ENCODE measurements around the gene TMEM62.

The TMEM62 gene

DNA sequence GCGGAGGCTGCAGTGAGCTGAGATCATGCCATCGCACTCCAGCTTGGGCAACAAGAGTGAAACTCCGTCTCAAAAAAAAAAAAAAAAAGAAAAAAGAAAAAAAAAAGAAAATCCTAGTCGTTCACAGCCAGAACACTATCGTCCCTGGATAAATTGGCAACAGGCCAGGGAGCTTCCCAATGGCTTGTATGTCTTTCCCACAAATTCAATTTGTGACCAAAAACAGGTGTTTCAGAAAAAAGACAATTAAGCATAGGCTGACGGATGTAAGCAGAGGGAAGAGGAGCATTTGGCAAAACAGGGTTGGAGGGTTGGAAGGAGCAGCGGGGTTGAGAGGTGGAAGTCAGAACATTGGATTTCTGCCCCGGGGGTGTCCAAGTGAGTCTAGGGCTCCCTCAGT is 78.9 kb downstream of the TMEM62 start:
- TF ChIP-seq CTCF (IDR thresholded peaks at IDR 0.05; ENCODE audit: low read depth, low read length, poor library complexity, severe bottlenecking) = no peak
- no peak for TF ChIP-seq EZH2phosphoT487 (IDR thresholded peaks at IDR 0.05; ENCODE audit: borderline replicate concordance, low read length)
- H3K4me2 ChIP-seq (ENCODE audit: low read length) = no peak overlapping the region
- no peaks in the 10 kb centered on the region for H3K9me2 ChIP-seq (replicated peaks; ENCODE audit: control insufficient read depth, low read length)
- no peaks in the 10 kb centered on the region for H3K9me3 ChIP-seq (ENCODE audit: control insufficient read depth, insufficient read depth, low read length)
- H3K4me3 ChIP-seq (ENCODE audit: low read length) = no peak overlapping the region
- H3F3A ChIP-seq (ENCODE audit: control insufficient read depth, insufficient read depth) = no peaks in the 10 kb centered on the region
- no peak overlapping the region for H3K27ac ChIP-seq (ENCODE audit: low read depth, low read length)
- 0 out of 2 replicates have a peak, but pooled peaks cover 4% of the 10 kb centered on the region for H3K27me3 ChIP-seq (ENCODE audit: control insufficient read depth, low read length)
- H3K36me3 ChIP-seq (ENCODE audit: control insufficient read depth, low read length) = no peaks in the 10 kb centered on the region
- no peaks in the 10 kb centered on the region for H3K4me1 ChIP-seq (ENCODE audit: control insufficient read depth, low read length)
- no peaks in the 10 kb centered on the region for H4K20me1 ChIP-seq (ENCODE audit: control insufficient read depth, insufficient read depth, low read depth, low read length)
- H3K79me2 ChIP-seq (ENCODE audit: control insufficient read depth, low read length) = no peaks in the 10 kb centered on the region

GRCh38 chr15:43212951-43213350 is 79.6 kb downstream of the TMEM62 start:
- no peaks in the 10 kb centered on the region for H3K36me3 ChIP-seq (ENCODE audit: control insufficient read depth, low read length)
- no peaks in the 10 kb centered on the region for H3K9me3 ChIP-seq (ENCODE audit: control insufficient read depth, insufficient read depth, low read length)
- no peaks in the 10 kb centered on the region for H3K9me2 ChIP-seq (replicated peaks; ENCODE audit: control insufficient read depth, low read length)
- H3F3A ChIP-seq (ENCODE audit: control insufficient read depth, insufficient read depth) = no peaks in the 10 kb centered on the region
- 0 out of 2 replicates have a peak, but pooled peaks cover under 1% of the 10 kb centered on the region for H3K27me3 ChIP-seq (ENCODE audit: control insufficient read depth, low read length)
- no peak overlapping the region for H3K4me3 ChIP-seq (ENCODE audit: low read length)
- no peaks in the 10 kb centered on the region for H4K20me1 ChIP-seq (ENCODE audit: control insufficient read depth, insufficient read depth, low read depth, low read length)
- no peaks in the 10 kb centered on the region for H3K4me1 ChIP-seq (ENCODE audit: control insufficient read depth, low read length)
- H3K27ac ChIP-seq (ENCODE audit: low read depth, low read length) = no peak overlapping the region
- H3K4me2 ChIP-seq (ENCODE audit: low read length) = no peak overlapping the region
- H3K79me2 ChIP-seq (ENCODE audit: control insufficient read depth, low read length) = no peaks in the 10 kb centered on the region
- no peak for TF ChIP-seq CTCF (IDR thresholded peaks at IDR 0.05; ENCODE audit: low read depth, low read length, poor library complexity, severe bottlenecking)
- TF ChIP-seq EZH2phosphoT487 (IDR thresholded peaks at IDR 0.05; ENCODE audit: borderline replicate concordance, low read length) = no peak

- Histone ChIP-seq H3K4me2 (ENCODE audit: low read length) (no peak overlapping the region), H3K9me3 (ENCODE audit: control insufficient read depth, insufficient read depth, low read length) (no peaks in the 10 kb centered on the region), H3F3A (ENCODE audit: control insufficient read depth, insufficient read depth) (no peaks in the 10 kb centered on the region), H4K20me1 (ENCODE audit: control insufficient read depth, insufficient read depth, low read depth, low read length) (no peaks in the 10 kb centered on the region), H3K27me3 (ENCODE audit: control insufficient read depth, low read length) (no peaks in the 10 kb centered on the region), H3K4me1 (ENCODE audit: control insufficient read depth, low read length) (no peaks in the 10 kb centered on the region), H3K79me2 (ENCODE audit: control insufficient read depth, low read length) (no peaks in the 10 kb centered on the region), H3K9me2 (replicated peaks; ENCODE audit: control insufficient read depth, low read length) (no peaks in the 10 kb centered on the region), H3K4me3 (ENCODE audit: low read length) (no peak overlapping the region), H3K27ac (ENCODE audit: low read depth, low read length) (no peak overlapping the region), H3K36me3 (ENCODE audit: control insufficient read depth, low read length) (no peaks in the 10 kb centered on the region)
- no peak for TF ChIP-seq CTCF (IDR thresholded peaks at IDR 0.05; ENCODE audit: low read depth, low read length, poor library complexity, severe bottlenecking)
- TF ChIP-seq EZH2phosphoT487 (IDR thresholded peaks at IDR 0.05; ENCODE audit: borderline replicate concordance, low read length) = no peak
Measured at GRCh38 chr15:43213466-43213865, 80.1 kb downstream of the TMEM62 start.

DNA sequence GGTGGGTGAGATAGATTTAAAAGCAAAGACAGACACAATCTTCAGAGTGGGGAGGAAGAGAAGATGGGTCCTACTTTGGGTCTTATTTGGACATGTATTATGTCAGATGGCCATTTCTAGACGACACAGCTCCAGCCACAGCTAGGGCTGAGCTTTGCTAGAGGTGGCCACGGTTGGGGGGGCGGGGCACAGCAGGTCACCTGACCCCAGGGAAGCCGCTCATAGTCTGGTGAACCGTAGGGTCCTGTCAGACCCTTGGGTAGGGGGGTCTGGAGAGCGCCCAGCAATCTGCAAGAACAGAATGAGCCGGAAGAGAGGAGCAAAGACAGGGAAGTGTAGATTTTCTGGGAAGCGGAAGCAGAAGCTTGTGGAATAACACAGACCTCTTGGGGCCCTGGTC is 80.8 kb downstream of the TMEM62 start:
- Histone ChIP-seq H4K20me1 (ENCODE audit: control insufficient read depth, insufficient read depth, low read depth, low read length) (no peaks in the 10 kb centered on the region), H3K9me3 (ENCODE audit: control insufficient read depth, insufficient read depth, low read length) (no peaks in the 10 kb centered on the region), H3K4me3 (ENCODE audit: low read length) (no peak overlapping the region), H3K79me2 (ENCODE audit: control insufficient read depth, low read length) (no peaks in the 10 kb centered on the region), H3F3A (ENCODE audit: control insufficient read depth, insufficient read depth) (no peaks in the 10 kb centered on the region), H3K27me3 (ENCODE audit: control insufficient read depth, low read length) (no peaks in the 10 kb centered on the region), H3K4me2 (ENCODE audit: low read length) (no peak overlapping the region), H3K36me3 (ENCODE audit: control insufficient read depth, low read length) (no peaks in the 10 kb centered on the region), H3K9me2 (replicated peaks; ENCODE audit: control insufficient read depth, low read length) (no peaks in the 10 kb centered on the region), H3K4me1 (ENCODE audit: control insufficient read depth, low read length) (no peaks in the 10 kb centered on the region), H3K27ac (ENCODE audit: low read depth, low read length) (no peak overlapping the region)
- TF ChIP-seq CTCF (IDR thresholded peaks at IDR 0.05; ENCODE audit: low read depth, low read length, poor library complexity, severe bottlenecking) (no peak), EZH2phosphoT487 (IDR thresholded peaks at IDR 0.05; ENCODE audit: borderline replicate concordance, low read length) (no peak)
